GM18517 (cell line): ENCODE measurements around the gene NPTX1.

ENCODE experiments used
- ATAC-seq: cut with Tn5 transposase; IDR thresholded peaks from one replicate; pipeline ENCODE4 v1.9.1; 2021; ENCODE audit warnings: mild to moderate bottlenecking, moderate library complexity; ENCODE audit not compliant: unreplicated experiment

The NPTX1 gene

DNA sequence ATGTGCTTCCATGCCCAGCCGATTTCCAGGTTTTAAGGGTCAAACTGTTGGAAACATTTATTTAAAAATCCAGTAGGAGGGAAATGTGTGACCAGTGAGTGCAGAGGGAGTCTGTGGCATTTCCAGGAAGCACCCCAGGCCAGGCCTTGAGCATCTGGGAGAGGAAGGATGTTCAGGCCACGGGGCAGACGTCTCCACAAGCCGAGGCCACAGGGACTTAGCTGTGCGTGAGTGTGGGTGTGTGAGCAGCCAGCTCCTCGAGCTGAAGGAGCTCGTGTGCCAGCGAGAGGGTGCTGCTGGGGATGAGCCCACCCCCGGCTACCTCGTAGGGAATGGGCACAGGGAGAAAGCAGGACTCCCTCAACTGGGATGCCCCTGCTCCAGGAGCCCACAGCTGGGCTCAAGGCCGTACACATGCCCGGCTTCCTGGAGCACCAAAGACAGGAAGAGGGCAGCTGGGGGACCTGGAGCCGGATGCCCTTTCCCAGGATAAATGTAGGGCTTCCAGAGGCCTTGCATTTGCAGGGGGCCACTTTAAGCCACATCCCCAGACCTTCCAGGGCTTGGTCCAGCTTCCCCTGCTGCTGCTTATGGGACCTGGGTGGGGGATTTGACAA, 12.5 kb downstream of the NPTX1 start:
- ATAC-seq, result no peak

DNA sequence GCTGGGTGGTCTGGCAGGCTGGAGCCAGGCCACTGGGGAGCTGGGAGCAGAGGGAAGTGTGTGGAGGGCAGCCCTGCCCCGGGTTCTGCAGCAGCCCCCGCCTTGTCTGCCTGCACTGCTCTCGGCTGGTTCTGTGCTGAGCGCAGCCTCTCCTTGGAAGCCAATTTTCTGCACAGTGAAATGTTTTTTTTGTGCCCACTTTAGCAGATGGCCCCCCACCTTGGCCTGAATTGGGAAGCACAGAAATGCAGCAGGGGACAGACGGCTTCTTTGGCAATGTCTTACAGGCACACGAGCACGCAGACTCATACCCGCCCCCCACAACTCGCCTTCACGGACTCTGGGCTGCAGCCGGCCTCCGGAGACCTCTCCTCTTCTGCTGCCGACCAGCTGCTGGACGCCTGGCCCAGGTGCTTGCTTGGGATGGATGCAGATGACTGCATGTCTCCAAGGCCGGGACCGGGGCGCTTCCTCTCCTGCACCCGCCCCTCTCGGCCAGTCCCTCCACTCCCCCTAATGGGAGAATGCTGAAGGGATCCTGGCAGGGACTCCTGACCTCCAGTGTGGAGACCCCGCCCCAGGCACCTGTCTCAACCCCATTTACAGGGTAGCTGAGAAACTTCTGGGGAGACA, 14.8 kb downstream of the NPTX1 start:
- no peak for ATAC-seq

DNA sequence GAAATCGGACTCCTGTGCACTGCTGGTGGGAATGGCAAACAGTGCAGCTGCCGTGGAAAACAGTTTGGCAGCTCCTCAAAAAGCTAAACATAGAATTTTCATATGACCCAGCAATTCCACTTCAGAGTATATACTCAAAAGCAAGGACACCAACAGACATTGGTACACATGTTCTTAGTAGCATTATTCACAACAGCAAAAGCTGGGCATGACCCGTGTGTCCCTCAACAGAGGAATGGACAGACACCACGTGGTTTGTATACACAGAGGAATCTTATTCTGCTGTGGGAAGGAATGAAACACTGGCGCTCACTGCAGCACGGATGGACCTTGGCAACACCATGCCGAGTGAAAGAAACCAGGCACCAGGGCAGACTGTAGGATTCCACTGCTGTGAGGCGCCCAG, 16.0 kb downstream of the NPTX1 start:
- no peak for ATAC-seq

DNA sequence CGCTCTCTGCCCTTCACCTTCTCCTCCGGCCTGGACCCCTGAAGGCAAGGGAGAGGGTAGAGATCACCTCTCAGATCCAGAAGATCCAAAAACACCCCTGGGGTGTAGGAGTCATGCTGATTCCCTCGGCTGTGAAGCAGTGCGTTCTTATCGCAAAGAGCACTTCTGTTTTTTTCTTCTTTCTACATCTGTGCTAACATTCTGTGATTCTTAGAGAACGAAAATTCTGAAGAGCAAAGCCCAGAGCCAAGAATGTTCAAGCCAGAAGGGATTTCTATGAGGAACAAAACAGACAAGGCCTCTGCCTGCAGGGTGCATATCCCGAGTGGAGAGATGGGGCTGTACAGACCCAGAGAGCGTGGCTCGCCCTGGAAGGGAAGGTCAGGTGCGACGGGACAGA, 17.2 kb downstream of the NPTX1 start:
- no peak for ATAC-seq

DNA sequence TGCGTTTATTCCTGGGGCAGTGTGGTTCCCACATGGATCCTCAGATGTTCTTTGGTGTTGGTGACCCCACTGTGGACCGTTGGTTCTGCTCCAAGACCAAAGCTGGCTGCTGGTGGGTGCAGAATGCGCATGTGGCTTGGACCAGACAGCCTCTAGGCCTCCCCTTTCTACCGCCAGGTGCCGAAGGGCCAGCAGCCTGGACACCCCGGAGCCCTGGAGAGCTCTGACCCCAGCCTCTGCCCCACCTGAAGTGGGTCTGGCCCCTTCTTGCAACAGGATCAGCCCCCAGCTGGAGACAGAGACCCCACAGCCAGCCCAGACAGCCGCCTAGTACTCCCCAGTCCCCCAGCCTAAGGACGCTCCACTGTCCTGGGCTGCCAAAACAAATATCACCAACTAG, 18.4 kb downstream of the NPTX1 start:
- no peak for ATAC-seq

DNA sequence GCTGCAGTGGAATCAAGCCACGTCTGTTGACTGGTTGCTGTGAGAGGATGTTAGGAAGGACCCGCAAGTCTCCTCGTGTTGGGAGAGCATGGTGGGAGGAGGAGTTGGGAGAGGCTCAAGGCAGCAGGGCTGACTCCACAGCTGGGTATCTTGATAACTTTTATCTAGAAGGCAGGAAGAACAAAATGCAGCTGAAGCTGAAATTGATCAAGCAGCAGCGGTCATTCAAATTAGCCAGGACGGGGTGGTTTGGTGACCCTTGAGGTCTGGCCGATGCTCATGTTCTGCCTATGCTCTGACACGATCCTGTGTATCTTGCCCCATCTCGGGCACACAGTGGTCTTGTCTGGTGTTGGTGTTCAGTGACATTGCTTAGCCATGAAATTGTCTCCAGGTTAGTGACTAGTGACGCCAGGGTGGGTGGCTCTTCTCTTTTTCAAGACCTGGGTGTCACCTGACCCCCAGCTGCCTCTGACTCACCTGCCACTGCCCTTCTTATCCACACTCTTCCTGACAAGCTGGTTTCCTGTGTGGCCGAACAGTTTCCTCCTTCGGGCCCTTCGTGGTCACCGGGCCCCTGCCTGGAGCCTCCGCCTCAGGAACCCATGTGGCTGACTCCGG, 19.1 kb downstream of the NPTX1 start:
- ATAC-seq, result no peak

DNA sequence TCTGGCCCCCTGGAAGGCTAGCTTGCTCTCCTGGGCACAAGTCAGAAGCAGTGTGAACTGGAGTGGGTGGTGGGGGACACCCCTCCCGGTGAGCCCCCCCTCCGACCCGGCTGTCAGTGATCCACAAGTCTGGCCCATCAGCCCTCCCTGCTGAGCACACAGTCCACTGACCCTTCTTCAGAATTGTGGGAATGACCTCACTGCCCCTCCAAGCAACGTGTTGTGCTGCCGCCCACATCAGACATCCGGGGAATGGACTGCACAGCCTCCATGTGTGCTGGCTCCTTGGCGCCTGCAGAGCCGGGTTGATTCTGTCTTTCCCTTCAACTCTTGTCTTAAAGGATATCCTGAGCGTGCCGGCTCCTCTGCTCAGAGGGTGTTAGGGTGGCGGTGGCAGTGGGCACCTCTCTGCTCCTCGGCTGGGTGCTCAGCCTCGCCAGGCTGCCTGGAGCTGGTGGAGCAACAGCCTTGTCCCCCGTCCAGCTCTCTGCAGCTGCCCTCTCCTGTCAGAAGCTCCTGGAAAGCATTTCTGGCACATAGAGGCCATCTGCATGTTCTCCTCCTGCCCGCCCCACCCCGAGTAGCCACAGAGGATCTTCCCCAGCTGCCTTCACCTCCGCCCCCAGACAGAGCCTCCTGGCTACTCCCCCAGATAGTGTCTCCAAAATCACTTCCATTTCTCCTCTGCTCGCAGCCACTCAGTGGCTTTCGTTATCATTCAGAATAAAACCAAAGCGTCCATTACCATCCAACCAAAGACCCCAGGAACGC, 19.8 kb downstream of the NPTX1 start:
- no peak for ATAC-seq

DNA sequence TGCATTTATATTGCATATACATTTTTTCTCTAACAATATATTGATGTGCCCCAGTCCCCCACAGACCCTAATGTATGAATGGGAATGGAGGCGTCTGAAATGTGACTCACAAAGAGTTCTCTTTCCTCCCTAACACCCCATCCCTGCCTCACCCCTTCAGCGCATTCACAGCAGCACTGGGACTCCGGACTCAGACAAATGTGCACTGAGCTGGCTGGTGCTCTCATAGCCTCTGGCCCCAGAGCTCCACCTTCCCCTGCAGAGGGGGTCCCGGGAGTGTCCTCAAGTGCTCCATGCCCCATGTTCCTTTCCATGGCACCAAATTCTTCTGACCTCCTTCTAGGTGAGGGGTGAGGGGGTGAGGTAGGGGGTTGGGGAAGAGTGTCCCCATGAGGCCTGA, 20.6 kb downstream of the NPTX1 start:
- ATAC-seq, result no peak

DNA sequence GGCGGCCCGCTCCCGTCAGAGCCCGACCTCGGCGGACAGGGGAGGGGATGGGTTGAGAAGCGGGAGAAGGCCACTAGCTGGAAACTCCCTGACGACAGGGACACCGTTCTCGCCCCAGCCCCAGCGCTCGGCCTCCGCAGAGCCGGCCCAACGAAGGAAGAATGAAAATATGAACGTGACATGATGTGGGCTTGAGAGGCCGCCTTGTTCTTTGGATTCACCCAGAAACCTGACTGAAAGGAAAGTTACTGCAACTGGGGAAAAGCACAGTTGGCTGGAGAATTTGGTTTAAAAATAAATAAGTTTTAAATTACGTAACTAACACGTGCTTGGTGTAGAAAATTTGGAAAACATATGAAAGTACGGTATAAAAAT, 21.1 kb downstream of the NPTX1 start:
- no peak for ATAC-seq

DNA sequence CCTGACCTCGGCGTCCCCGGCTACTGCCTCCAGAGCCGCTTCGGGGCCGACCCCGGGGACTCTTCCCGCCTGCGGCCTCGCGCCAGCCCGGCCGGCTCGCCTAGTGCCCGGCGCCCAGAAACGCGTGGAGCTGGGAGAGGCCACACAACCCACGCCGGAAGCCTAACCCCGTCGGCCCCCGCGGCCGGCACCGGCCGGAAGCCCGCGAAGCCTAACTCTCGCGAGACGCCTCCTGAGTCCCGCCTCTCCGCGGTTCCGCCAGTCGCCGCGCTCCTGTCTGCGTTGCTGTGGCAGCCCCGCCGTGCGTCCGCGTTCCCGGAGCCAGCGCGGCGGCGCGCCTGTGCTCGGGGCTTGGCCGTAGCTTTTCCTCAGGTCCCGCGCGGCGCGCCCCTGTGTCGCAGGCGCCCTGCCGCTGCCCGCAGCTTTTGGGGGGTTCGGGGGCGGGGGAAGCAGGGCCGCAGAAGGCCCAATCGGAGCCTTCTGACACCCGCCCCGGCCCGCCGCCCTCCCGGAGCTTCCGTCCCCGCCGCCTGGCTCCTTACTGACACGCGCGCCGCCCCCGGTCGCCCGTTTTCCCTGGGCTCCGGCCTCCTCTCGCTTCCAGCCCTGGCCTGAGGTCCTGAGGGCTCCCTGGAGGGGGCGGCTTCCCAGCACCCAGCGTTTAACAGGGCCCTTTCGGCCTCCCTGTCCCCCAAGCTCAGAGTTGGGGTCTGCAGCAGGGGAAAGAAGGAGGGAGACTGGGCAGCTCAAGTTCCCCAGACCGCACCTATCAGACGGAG, 21.7 kb downstream of the NPTX1 start:
- peak; percentile 86 for ATAC-seq

DNA sequence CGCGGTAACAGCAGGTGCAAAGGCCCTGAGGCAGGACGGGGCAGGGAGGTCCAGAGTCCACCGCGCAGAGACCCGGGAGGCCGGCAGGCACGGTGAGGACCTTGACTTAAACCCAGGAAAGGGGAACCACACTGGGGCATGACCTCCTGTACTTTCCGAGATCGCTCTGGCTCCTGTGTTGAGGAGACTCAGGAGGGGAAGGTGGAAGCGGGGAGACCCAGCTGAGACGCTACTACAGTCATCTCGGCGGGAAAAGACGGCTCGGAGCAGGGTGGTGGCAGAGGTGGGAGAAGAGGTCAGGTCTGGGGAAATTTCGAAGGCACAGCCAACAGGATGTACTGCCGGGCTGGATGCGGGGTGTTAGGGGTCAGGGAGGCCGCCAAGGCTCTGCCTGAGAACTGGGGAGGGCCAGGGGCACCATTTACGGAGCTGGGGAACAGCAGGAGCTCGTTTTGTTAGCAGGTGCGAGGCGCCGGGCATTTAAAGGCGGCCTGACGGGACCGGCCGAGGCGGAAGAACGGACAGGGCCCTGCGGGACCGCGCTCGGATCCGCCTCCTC, 22.3 kb downstream of the NPTX1 start:
- ATAC-seq, result no peak

DNA sequence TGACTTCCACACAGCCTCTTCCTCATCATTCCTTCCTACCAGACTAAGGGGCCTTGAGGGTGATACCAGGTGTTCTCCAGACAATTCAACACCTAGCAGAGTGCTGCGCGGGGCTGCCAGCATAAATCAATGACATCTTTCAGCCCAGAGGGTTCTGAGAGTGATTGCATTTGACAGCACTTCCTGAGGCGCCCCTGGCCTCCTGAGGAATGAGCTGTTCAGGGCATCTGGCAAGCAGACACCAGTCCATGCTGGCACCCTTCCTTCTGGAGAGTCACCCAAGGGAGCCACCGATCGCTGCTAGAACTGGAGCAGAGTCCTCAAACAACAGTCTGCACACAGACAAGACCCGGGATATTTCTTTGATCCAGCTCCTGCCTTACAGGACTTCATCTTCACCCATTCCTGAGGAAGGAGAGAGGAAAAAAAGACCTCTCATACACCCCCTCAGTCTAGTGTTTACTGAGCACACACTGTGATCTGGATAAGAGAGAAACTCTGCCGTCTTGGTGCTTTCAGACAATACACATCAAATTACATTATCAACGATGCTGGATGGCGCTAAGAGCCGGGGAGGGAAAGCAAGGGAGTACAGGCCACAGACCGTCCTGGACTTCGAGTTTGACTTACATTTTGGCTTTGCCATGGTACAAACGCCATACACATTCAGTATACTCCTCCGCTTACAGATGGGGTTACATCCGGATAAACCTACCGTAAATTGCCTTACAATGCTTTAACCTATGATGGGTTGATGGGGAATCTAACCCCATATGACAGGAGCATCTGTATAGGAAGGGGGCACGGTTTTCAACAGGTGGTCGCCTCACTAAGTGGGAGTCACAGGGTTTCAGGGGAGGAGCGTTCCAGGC, 23.0 kb downstream of the NPTX1 start:
- ATAC-seq, result no peak

DNA sequence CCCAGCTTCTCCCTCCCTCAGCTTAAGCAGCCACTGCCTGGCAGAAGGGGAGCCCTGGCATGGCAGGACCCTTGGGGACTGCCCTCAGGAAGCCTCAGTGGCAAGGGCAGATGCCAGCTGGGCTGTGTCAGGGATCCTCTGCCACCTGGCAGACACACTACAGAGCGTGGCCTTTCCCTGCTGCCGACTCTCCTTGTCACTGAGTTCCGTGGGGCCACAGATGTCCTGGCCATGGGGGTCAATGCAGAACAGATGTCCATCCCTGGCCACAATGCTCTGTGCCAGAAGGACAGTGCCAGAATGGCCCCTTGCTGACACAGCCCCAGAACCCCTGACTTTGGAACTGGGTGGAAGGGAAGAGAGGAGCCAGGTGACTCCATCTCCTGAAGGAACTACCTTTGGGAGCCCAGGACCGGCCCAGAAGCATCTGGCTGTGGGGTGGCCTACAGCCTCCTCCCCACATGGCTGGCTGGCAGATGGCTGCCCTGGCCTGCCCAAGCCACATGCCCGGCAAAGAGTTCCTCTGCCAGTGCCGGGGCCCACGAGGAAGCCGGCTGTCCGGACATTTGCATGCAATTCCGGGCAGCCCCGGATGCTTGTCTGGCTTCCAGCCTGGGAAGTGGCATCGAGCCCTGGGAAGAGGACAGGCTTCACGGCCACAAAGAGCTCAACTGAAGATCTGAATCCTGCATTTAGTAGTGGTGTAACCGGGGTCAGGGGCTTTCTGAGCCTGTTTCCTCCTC, 24.1 kb downstream of the NPTX1 start:
- no peak for ATAC-seq

DNA sequence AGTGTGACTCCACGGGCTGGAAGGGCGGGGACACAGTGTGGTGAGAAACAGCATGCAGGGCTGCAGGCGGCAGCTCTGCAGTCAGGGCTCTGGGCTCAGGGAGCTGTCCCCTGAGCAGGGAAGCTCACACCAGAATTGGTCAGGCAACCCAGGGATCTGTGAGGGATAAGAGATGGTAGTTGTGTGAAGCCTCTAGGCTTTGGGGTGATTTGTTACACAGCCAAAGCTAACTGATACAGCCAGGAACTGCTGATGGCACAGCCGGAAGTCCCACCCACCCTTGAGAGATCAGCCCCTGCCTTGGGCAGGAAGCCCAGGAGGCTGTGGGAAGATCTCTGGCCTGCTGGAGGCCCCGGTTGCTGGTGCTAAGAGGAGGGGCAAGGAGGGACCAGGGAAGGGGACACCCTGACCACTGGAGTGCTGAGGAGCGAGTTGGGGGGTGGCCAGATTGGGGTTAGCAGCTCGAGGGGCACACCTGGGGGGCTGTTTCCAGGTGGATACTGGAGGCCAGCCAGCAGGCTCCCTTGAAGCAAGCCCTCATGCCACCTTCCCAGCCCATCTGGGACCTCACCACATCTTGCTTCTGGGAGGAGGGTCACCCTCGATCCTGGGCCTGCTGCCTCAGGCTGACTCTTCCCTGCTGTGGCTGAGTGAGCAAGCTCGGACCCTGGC, 25.2 kb downstream of the NPTX1 start:
- ATAC-seq, result no peak

DNA sequence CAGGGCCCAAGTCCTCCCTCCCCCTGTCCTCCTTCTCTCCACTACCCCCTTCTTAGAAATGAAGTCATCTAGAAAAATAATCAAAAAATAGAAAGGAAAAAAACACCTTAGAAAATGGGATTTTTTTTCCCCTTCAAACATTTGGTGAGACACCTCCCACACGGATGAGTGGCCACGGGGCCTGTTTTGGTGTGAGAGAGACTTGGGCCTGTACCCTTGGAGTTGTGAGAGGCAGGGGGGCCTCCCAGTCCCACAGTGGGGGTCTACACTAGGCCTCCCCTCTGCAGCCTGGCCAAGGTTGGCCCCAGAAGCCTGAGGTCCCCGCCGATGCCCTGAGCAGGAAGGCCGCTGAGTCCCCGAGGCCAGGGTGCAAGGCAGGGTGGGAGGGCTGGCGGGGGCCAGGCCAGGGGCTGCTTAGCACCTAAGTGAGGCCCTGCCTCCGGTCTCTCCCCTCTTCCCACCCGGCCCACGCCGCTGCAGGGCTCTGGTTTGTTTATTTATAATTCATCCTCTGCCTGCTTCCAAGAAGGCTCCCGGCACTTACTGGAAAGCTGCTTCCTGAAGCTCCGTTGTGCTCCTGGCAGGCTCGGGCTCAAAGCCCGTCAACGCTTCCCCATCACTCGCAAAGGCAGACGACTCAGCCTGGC, 26.4 kb downstream of the NPTX1 start:
- ATAC-seq, result no peak

DNA sequence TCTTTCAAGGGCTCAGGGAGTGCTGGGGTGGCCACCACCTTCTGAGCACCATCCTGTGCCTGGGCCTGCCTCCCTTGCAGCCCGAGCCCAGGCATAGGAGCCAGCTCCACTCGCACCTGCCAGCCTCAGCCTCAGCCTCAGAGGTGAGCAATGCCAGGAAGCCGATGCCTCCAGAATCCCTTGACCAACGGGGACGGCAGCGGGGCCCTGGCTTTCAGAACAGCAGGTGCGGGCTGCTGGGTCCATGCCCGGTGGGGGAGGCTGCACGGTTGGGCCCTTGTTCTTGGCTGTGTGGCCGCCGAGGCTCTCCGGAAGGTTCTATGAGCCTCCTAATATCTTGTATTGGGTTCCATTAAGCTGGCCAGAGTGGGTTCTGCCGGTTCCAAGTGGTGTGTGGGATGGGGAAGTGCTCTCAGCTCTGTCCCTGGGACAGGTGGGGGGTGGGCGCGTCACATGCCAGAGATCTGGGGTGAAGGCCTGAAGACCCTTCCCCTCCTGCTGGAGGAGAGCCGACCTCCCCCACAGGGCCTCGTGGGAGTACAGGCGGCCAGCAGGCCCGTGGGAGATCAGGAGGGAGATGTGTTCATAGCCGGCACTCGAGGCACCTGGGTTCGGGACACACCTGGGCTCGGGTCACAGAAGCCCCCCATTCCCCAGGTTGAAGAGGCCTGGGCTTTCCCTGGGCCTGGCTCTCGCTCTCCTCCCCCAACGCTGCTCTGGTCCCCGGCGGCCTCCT, 27.0 kb downstream of the NPTX1 start:
- ATAC-seq, result no peak

DNA sequence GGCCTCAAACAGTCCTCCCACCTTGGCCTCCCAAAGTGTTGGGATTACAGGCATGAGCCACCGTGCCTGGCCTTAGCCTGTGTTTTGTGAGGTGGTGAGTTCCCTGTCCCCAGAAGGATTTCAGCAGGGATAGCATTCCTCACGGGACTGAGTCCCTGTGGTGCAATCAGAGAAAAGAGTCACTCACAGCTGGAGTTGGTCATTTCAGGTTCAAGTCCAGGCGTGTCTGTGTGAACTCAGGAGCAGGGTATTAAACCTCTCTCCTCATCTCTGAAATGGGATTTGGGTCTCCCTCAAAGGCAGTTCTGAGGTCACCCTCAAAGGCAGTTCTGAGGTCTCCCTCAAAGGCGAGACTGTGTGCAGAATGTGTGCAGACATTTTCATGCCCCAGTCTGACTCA, 28.6 kb downstream of the NPTX1 start:
- no peak for ATAC-seq
